SKM-1 treated with dmso at 0.1 percent for 144 hours (cell line): Measurements from ENCODE around the gene CALR.
"Not testable (repeated sequence)": the region's sequence is repeated elsewhere in the genome, so short reads cannot be mapped to it uniquely, and the experiment has no call there.

Source experiments
- DNase-seq: peaks from one replicate; lab custom pipeline; 2025; ENCODE audit not compliant: unreplicated experiment; lab: John Stamatoyannopoulos, UW

The CALR gene

DNA sequence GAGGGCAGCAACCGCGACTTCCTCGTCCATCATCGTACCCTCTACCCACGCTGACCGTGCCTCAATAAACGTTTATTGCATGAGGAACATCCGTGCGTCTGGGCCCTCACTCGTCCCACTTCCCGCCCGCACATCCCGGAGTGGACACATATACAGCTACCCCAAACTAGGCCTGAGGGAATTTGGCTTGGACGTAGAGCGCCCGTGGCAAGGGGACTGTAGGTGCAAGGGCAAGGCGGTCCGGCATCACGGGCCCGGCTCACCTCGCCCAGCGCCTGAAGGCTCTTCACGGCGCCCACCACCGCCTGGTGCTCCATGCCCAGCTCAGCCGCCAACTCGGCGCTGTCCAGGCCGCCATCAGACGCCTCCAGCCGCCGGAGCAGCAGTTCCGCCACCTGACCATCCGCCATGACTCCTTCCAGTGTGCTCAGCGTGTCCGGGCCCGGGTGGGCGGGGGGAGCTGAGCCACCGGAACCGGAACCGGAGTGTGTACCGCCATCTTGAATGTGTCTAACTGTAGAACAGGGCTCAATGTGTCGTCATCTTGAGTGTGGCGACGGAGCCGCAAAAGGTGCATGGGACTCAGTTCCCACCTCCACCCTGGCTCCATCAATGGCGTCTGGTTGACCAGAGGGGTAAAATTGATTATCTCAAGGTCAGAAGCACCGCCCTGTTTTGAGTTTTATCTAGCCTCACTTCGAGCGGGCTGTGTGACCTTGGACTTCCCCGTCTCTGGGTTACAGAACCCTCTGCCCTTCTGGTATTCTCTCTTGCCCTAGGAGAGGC is 4.9 kb upstream of the CALR start, which contains the start of gene FARSA:
TSS of gene FARSA (minus strand) at position 425 of the 786 bp plus-strand sequence. CDS start at position 410, 15 bp downstream.
- DNase-seq: peak; percentile 79

DNA sequence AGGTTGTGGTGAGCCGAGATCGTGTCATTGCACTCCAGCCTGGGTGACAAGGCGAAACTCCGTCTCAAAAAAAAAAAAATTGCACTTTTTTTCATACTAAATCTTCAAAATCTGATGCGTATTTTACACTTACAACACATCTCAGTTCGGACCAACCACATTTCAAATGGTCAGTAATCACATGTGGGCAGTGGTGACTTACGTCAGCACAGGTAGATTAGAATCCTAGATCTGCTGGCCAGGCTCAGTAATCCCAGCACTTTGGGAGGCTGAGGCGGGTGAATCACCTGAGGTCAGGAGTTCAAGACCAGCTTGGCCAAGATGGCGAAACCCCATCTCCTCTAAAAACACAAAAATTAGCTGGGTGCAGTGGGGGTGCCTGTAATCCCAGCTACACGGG is 3.3 kb upstream of the CALR start:
- DNase-seq: no peak

DNA sequence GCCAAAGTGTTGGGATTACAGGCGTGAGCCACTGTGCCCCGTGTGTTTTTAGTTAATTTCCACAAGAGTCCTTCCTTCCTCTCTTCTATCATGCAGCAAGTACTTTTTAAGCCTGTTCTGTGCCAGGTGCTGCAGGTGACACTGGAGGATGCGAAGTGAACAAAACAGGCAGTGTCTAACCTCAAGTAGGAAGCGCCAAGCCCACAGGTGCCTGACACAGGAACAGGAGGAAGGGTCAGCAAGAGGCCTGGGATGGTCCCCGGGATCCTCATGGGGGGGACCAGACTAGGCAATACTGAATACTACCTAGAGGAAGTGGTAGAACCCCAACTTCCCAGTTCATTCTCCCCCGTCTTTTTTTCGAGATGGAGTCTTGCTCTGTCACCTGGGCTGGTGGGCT is 1.8 kb upstream of the CALR start:
- DNase-seq: no peak

DNA sequence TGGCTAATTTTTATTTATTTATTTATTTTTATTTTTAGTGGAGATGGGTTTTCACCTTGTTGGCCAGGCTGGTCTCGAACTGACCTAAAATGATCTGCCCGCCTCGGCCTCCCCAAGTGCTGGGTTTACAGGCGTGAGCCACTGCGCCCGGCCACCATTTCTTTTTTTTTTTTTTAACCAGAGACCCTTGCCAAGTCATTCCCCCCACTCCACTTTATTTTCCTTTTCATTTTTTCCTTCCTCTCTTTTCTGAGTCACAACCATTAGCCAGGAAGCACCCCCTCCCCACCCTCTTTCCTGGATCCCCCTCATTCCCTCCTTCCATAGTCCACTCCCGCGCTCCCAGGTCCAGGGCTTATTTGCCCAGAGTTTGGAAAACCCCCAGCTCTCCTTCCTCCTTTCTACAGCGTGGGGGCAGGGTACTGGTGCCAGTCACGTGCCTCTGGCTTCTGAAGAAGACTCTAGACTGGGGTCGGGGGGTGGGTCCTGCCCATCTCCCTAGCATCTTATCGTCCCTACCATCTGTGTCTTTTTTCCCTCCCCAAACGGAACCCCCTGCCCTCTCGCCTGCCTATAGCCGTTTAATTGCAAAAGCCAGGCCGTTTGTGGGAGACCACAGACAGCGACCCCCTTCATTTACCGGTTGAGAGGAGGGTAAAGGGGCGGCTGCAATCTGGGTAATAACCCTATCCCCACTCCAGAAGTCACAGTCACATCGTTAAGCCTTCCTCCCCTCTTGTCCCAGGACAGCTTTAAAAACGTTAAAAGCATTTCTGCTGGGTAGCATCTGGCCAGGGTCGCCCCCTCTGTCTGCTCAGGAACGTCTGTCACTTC is 1.1 kb upstream of the CALR start:
- peak; percentile 83 for DNase-seq

DNA sequence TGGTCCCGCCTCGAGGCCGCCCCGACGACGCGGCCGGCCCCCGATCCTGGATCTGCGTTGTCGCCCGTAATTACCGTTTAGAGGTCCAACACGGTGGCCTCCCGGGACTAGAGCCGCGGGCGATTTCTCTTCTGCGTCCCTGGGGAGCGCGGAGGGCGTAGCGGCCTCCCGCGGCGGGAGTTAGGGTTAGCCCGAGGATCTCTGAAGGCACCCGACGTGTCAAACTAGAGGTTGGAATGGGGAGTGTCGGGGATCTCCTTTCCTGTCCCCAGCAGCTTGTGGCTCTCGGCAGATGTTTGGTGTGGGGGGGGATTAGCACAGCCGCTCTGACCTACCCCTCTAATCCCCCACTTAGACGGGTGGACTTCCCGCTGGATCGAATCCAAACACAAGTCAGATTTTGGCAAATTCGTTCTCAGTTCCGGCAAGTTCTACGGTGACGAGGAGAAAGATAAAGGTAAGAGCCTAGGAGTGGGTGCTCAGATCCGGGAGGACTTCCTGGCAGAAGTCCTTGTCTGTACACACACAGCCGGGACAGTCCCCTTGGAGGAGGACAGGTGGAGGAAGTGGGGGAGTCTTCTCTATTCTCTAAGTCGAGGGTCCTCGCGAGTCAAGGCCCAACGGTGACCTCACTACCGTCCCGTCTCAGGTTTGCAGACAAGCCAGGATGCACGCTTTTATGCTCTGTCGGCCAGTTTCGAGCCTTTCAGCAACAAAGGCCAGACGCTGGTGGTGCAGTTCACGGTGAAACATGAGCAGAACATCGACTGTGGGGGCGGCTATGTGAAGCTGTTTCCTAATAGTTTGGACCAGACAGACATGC is 581 bp downstream of the CALR start:
- DNase-seq: peak; percentile 23

DNA sequence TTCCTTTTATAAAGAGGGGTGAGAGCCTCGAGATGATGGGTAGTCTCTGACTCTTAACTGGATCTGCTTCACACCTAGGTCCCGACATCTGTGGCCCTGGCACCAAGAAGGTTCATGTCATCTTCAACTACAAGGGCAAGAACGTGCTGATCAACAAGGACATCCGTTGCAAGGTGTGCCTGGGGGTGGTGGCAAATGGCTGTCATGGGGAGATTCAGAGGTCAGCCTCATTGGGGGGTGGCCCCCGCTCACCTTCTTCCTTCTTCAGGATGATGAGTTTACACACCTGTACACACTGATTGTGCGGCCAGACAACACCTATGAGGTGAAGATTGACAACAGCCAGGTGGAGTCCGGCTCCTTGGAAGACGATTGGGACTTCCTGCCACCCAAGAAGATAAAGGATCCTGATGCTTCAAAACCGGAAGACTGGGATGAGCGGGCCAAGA is 1.6 kb downstream of the CALR start:
- DNase-seq: no peak

DNA sequence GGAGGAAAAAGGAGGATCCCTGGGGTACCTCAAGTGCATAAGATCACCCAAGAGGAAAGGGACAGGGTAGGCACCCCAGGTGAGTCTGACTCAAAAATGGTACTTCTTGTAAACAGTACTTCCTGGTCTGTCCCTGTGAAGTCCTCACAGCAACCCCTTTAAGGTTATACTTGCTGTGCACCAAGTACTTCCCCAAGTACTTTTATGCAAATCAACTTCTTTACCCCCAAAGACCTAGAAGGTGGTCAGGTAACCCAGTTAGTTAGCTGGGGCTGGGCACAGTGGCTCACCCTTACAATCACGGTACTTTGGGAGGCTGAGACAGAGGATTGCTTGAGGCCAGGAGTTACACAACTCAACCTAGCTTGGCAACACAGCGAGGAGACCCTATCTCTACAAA is 2.5 kb downstream of the CALR start:
- no peak for DNase-seq

DNA sequence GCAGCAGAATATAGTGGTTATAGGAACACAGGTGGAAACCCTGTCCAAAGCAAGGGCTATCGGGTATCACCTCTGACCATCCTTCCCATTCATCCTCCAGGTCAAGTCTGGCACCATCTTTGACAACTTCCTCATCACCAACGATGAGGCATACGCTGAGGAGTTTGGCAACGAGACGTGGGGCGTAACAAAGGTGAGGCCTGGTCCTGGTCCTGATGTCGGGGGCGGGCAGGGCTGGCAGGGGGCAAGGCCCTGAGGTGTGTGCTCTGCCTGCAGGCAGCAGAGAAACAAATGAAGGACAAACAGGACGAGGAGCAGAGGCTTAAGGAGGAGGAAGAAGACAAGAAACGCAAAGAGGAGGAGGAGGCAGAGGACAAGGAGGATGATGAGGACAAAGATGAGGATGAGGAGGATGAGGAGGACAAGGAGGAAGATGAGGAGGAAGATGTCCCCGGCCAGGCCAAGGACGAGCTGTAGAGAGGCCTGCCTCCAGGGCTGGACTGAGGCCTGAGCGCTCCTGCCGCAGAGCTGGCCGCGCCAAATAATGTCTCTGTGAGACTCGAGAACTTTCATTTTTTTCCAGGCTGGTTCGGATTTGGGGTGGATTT is 5.1 kb downstream of the CALR start:
- DNase-seq: no peak

DNA sequence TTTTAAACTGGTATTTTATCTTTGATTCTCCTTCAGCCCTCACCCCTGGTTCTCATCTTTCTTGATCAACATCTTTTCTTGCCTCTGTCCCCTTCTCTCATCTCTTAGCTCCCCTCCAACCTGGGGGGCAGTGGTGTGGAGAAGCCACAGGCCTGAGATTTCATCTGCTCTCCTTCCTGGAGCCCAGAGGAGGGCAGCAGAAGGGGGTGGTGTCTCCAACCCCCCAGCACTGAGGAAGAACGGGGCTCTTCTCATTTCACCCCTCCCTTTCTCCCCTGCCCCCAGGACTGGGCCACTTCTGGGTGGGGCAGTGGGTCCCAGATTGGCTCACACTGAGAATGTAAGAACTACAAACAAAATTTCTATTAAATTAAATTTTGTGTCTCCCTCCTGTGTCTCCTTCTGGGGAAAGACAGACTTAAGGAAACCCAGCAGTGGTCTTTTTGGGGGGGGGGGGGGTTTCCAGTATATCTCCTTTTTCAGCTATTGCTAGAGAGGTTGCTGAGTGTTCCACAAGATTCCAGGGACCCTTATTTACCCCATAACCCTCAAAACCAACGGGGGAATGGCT is 5.8 kb downstream of the CALR start:
- DNase-seq: no peak

DNA sequence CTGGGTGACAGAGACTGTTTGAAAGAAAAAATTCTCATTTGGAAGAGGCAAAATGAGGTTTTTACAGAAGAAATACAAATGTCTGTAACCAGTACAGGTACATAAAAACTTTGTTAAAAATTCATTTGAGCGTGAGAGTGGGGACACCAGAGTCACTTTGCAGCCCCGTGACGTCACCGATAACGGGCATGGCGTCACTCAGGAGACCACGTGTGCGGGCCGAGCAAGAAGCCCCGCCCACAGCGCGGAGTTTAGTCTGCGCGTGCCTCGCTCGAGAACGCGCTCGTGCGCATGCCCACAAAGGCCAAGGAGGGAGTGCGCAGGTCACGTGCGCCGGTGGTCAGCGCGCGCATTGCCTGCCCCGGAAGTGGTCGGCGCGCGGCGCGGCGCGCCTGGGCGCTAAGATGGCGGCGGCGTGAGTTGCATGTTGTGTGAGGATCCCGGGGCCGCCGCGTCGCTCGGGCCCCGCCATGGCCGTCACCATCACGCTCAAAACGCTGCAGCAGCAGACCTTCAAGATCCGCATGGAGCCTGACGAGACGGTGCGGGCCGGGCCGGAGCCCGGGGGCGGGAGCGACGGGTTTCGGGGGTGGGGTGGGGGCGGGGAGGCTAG is 7.2 kb downstream of the CALR start, which contains the start of gene RAD23A:
TSS of gene RAD23A (plus strand) at position 384 of the 613 bp plus-strand sequence. CDS start at position 471, 87 bp downstream.
- DNase-seq: peak; percentile 90

DNA sequence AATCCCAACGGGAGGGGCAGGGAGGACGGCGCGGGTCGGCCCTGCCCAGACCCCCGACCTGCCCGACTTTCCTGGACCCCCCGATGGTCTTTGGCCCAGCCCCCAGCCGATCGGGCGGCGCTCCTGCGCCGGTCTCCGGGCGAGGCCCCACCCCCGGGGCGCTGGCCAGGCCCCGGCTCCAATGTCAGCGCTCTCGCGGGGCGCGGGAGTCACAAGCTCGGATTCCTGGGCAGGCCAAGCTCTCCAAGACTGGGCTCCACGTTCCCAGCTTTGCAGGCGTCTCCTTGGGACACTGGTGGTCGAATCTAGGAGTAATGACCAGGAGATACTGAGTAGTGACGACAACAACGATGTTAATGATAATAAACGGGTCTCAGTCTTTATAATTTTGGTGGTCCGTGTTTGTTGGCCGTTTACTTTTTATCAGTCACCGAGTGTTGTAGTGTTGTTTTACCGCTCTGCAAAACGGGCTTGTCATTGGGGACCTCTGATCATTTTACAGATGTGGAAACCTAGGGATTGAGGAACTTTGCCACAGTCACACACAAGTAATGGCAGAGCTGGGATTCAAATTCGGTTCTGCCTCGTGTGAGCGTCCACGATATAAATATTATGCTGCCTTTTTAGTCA is 7.8 kb downstream of the CALR start:
- DNase-seq: no peak

DNA sequence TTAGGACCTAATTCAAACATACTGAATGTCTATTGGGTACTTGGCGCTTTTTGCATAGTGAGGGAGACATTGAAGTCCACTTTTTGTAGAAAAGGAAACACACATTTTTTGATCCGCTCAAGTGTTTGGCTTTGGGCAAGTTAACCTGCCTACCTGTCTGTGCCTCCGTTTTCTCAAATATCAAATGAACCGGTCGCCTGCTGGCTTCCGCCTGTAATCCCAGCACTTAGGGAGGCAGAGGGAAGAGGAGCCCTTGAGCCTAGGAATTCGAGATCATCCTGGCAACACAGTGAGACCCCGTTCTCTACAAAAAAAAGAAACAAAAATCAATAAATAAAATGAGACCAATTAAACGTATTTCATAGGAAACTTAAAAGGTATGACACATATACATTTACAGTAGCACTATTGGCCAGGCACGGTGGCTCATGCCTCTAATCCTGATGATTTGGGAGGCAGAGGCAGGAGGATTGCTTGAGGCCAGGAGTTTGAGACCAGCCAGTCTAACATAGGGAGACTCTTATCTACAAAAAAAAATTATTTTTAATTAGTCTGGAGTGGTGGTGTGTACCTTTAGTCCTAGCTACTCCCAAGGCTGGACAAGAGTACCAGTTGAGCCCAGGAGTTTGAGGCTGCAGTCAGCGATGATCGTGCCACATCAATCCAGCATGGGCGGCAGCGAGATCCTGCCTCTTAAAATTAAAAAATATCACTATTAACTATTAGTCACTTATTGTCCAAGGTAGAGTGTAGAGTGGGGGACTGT is 8.5 kb downstream of the CALR start:
- DNase-seq: no peak

DNA sequence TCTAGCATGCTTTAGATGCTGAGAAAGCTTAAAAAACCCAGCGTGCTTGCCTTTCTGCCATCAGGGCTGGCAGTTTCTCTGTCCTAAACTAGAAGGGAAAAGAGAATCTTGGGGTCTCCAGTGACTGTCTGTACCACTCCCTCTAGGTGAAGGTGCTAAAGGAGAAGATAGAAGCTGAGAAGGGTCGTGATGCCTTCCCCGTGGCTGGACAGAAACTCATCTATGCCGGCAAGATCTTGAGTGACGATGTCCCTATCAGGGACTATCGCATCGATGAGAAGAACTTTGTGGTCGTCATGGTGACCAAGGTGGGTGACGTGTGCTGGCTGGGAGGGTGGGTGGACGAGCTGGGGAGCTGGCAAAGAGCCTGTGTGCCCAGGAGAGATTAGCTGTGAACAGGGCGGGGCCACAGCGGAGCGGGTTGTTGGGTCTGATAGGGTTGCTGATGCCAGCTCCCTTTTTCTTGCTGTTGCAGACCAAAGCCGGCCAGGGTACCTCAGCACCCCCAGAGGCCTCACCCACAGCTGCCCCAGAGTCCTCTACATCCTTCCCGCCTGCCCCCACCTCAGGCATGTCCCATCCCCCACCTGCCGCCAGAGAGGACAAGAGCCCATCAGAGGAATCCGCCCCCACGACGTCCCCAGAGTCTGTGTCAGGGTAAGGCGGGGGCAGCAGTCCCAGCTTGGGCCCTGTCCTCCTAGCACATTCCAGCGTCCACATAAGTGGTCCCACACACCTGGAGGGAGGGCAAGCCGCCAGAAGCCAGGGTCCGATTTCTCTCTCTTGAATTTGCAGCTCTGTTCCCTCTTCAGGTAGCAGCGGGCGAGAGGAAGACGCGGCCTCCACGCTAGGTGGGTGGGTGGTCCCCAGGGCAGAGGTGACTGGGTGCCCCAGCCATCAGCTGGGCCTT is 9.5 kb downstream of the CALR start:
- DNase-seq: no peak

DNA sequence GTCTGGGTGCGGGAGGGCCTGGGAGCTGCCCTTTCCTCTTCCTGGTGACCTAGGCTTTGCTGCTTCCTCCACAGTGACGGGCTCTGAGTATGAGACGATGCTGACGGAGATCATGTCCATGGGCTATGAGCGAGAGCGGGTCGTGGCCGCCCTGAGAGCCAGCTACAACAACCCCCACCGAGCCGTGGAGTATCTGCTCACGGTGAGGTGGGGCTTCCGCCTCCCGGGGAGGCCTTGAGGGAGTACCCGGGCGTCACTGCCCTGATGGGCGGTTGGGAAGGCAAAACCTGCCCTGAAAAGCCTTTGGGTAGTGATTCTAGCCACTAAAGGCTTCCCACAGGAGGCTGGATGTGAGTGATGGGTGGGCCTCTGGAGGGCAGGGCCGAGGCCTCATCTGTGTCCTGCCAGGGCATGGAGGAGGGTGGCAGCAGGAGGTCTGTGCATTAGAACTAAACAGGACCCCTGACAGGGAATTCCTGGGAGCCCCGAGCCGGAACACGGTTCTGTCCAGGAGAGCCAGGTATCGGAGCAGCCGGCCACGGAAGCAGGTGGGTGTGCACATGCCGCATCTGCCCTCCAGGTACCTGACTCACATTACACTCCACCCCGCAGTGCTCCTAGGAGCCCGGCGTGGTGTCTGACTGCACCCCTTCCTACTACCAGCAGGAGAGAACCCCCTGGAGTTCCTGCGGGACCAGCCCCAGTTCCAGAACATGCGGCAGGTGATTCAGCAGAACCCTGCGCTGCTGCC is 10.4 kb downstream of the CALR start:
- DNase-seq: no peak

DNA sequence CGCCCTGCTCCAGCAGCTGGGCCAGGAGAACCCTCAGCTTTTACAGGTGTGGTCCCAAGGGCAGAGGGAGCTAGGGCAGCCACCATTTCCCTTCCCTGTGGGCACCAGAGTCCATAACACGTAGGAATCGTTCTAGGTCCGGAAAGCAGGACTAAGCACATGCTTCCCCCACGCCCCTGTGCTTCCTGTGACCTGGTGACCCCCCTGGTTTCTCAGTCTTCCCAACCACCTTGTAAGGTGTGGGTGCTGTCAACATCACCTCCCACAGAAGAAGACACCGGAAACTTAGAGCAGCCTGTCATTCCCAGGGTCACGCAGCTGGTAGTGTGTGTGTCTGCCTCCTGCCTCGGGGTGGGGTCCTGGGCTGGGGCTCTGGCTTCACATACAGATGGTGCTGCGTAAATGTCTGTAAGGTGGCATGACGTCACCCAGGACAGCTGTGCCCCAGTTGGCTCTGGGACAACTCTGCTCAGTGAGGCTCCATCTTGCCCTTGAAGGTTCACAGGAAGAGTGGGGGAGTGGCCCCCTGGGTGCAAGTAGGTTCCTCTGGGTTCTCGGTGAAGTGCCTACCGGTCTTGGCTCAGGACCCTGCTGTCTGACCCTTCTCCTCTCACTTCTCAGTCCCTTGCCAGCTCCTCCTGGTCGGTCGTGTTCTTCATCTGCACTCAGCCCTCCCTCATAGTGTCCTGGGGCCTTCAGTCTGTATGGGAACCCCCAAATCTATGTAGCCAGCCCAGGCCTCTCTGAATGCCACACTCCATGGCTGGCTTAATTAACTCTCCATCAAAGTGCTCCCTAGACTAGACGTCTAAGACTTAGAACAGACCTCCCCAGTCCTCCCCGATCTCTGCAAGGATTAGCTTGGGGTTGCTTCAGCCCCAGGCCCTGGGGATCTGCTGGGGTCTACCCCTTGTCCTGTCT is 11.2 kb downstream of the CALR start:
- no peak for DNase-seq

DNA sequence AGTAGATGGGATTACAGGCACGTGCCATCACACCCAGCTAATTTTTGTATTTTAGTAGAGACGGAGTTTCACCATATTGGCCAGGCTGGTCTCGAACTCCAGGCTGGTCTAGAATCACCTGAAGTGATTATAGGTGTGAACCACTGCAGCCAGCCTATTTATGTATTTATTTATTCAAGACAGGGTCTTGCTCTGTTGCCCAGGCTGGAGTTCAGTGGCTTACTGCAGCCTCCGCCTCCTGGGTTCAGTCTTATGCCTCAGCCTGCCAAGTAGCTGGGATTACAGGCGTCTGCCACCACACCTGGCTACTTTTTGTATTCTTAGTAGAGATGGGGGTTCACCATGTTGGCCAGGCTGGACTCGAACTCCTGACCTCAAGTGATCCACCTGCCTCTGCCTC is 13.6 kb downstream of the CALR start:
- not testable (repeated sequence) for DNase-seq
